ENCODE measurements around the gene MSH5. TPM values are rescaled to one million over a fixed set of nuclear protein-coding genes. Genes with fewer than 3 reads are reported as not detected.

MSH5 gene
- total RNA-seq, 4 donors from 2014 or later: 4.0 to 6.4 (median 4.5) TPM

- Histone ChIP-seq H3K27ac (replicated peaks in 1 of 4) (peak overlapping the region; percentile 48 to 73 (median 68)), H3K9me3 (no peaks in the 10 kb centered on the region), H3K36me3 (peaks cover 0 to 8% (median 0%) of the 10 kb centered on the region in 4 donors), H3K4me1 (peaks cover 29 to 41% (median 38%) of the 10 kb centered on the region in 4 donors), H3K4me3 (peak overlapping the region; percentile 69 to 78 (median 73)), H3K27me3 (no peaks in the 10 kb centered on the region)
- WGBS: 22% methylated on average over 29 of the region's 29 CpGs
- no peak for DNase-seq (ENCODE audit: extremely low spot score)
- intact Hi-C loops (cut with DNase I): no loop called here
- TF ChIP-seq POLR2AphosphoS5 (IDR thresholded peaks at IDR 0.05): no peak
- TF ChIP-seq POLR2A (IDR thresholded peaks at IDR 0.05; ENCODE audit: low read depth): no peak
- no peak for TF ChIP-seq CTCF (IDR thresholded peaks at IDR 0.05)
Observed at GRCh38 chr6:31740397-31741223, 805 bp downstream of the MSH5 start.

- TF ChIP-seq POLR2AphosphoS5 (IDR thresholded peaks at IDR 0.05) (no peak), CTCF (IDR thresholded peaks at IDR 0.05) (no peak), POLR2A (IDR thresholded peaks at IDR 0.05; ENCODE audit: low read depth) (no peak), EP300 (IDR thresholded peaks at IDR 0.05) (no peak)
- no peak overlapping the region for H3K4me3 ChIP-seq
- WGBS: 90% methylated on average over 2 of the region's 2 CpGs
- no peak for DNase-seq (ENCODE audit: extremely low spot score)
- H3K9me3 ChIP-seq: no peaks in the 10 kb centered on the region
- no peak overlapping the region for H3K27ac ChIP-seq (replicated peaks in 1 of 4)
- peaks cover 25 to 41% (median 37%) of the 10 kb centered on the region in 4 donors for H3K4me1 ChIP-seq
- intact Hi-C loops (cut with DNase I): no loop called here
- H3K36me3 ChIP-seq: peaks cover 0 to 8% (median 0%) of the 10 kb centered on the region in 4 donors
- no peaks in the 10 kb centered on the region for H3K27me3 ChIP-seq
Observed at GRCh38 chr6:31741815-31742214, 2.0 kb downstream of the MSH5 start.

- Histone ChIP-seq H3K36me3 (peaks cover 0 to 8% (median 0%) of the 10 kb centered on the region in 4 donors), H3K9me3 (no peaks in the 10 kb centered on the region), H3K4me1 (peaks cover 16 to 41% (median 34%) of the 10 kb centered on the region in 4 donors), H3K27me3 (no peaks in the 10 kb centered on the region), H3K4me3 (no peak overlapping the region), H3K27ac (replicated peaks in 1 of 4) (no peak overlapping the region)
- no peak for DNase-seq (ENCODE audit: extremely low spot score)
- intact Hi-C loops (cut with DNase I): no loop called here
- TF ChIP-seq EP300 (IDR thresholded peaks at IDR 0.05): no peak
- TF ChIP-seq POLR2AphosphoS5 (IDR thresholded peaks at IDR 0.05): no peak
- no peak for TF ChIP-seq POLR2A (IDR thresholded peaks at IDR 0.05; ENCODE audit: low read depth)
- WGBS: 84% methylated on average over 3 of the region's 3 CpGs
Observed at GRCh38 chr6:31742894-31743293, 3.1 kb downstream of the MSH5 start.

GRCh38 chr6:31744422-31744821, 4.6 kb downstream of the MSH5 start:
- Histone ChIP-seq H3K27ac (replicated peaks in 1 of 4) (no peak overlapping the region), H3K36me3 (peaks cover 0 to 8% (median 0%) of the 10 kb centered on the region in 4 donors), H3K9me3 (no peaks in the 10 kb centered on the region), H3K4me3 (no peak overlapping the region), H3K4me1 (peaks cover 9 to 30% (median 21%) of the 10 kb centered on the region in 4 donors), H3K27me3 (no peaks in the 10 kb centered on the region)
- no peak for DNase-seq (ENCODE audit: extremely low spot score)
- intact Hi-C loops (cut with DNase I): no loop called here
- 53% methylated on average over 1 of the region's 1 CpG for WGBS
- TF ChIP-seq POLR2A (IDR thresholded peaks at IDR 0.05; ENCODE audit: low read depth) (no peak), POLR2AphosphoS5 (IDR thresholded peaks at IDR 0.05) (no peak), CTCF (IDR thresholded peaks at IDR 0.05) (no peak), EP300 (IDR thresholded peaks at IDR 0.05) (no peak)

GRCh38 chr6:31749301-31750036, 9.7 kb downstream of the MSH5 start:
- Histone ChIP-seq H3K4me3 (no peak overlapping the region), H3K4me1 (peaks cover 0 to 18% (median 10%) of the 10 kb centered on the region in 4 donors), H3K36me3 (no peaks in the 10 kb centered on the region), H3K27ac (replicated peaks in 1 of 4) (no peak overlapping the region), H3K27me3 (no peaks in the 10 kb centered on the region), H3K9me3 (no peaks in the 10 kb centered on the region)
- TF ChIP-seq POLR2A (IDR thresholded peaks at IDR 0.05; ENCODE audit: low read depth) (no peak), CTCF (IDR thresholded peaks at IDR 0.05) (no peak), EP300 (IDR thresholded peaks at IDR 0.05) (no peak), POLR2AphosphoS5 (IDR thresholded peaks at IDR 0.05) (no peak)
- intact Hi-C loops (cut with DNase I): no loop called here
- 92% methylated on average over 8 of the region's 8 CpGs for WGBS
- no peak for DNase-seq (ENCODE audit: extremely low spot score)

All from esophagus muscularis mucosa (tissue), 4 donors.